ENCODE results near the gene C6orf163.

C6orf163 gene

GRCh38 chr6:87333591-87334181 lies 10.9 kb upstream of the C6orf163 start:
- TF ChIP-seq FOXM1 (IDR thresholded peaks at IDR 0.05; ENCODE audit: borderline replicate concordance, low read depth), result no peak
- no peak for TF ChIP-seq CEBPB (IDR thresholded peaks at IDR 0.05)
- no peak for TF ChIP-seq TAF1 (IDR thresholded peaks at IDR 0.05; ENCODE audit: low read depth)
- TF ChIP-seq REST (IDR thresholded peaks at IDR 0.05; ENCODE audit: low read depth), result no peak
- TF ChIP-seq TEAD4 (IDR thresholded peaks at IDR 0.05), result no peak
- no peak for TF ChIP-seq NFIC (IDR thresholded peaks at IDR 0.05)
- TF ChIP-seq YY1 (IDR thresholded peaks at IDR 0.05; ENCODE audit: low read depth), result no peak
- no peak for TF ChIP-seq ZBTB7A (IDR thresholded peaks at IDR 0.05; ENCODE audit: low read depth)
- TF ChIP-seq MAX (IDR thresholded peaks at IDR 0.05), result no peak
- no peak for TF ChIP-seq USF1 (IDR thresholded peaks at IDR 0.05)
- TF ChIP-seq TCF12 (IDR thresholded peaks at IDR 0.05; ENCODE audit: low read depth), result no peak

- TF ChIP-seq NFIC (IDR thresholded peaks at IDR 0.05) (no peak), YY1 (IDR thresholded peaks at IDR 0.05; ENCODE audit: low read depth) (no peak), TAF1 (IDR thresholded peaks at IDR 0.05; ENCODE audit: low read depth) (no peak), USF1 (IDR thresholded peaks at IDR 0.05) (no peak), EP300 (IDR thresholded peaks at IDR 0.05; ENCODE audit: borderline replicate concordance) (no peak), REST (IDR thresholded peaks at IDR 0.05; ENCODE audit: low read depth) (no peak), ZBTB7A (IDR thresholded peaks at IDR 0.05; ENCODE audit: low read depth) (no peak), TCF12 (IDR thresholded peaks at IDR 0.05; ENCODE audit: low read depth) (no peak), FOXM1 (IDR thresholded peaks at IDR 0.05; ENCODE audit: borderline replicate concordance, low read depth) (no peak), TEAD4 (IDR thresholded peaks at IDR 0.05) (no peak), EGR1 (IDR thresholded peaks at IDR 0.05) (no peak), RAD21 (IDR thresholded peaks at IDR 0.05; ENCODE audit: low read depth) (no peak), MAX (IDR thresholded peaks at IDR 0.05) (no peak), CEBPB (IDR thresholded peaks at IDR 0.05) (no peak), CREB1 (IDR thresholded peaks at IDR 0.05; ENCODE audit: low read depth) (no peak)
Measured at GRCh38 chr6:87334683-87335082, 9.9 kb upstream of the C6orf163 start.

GRCh38 chr6:87336367-87336766 lies 8.2 kb upstream of the C6orf163 start:
- TF ChIP-seq CREB1 (IDR thresholded peaks at IDR 0.05; ENCODE audit: low read depth) (no peak), FOXM1 (IDR thresholded peaks at IDR 0.05; ENCODE audit: borderline replicate concordance, low read depth) (no peak), TAF1 (IDR thresholded peaks at IDR 0.05; ENCODE audit: low read depth) (no peak), TCF12 (IDR thresholded peaks at IDR 0.05; ENCODE audit: low read depth) (no peak), CEBPB (IDR thresholded peaks at IDR 0.05) (no peak), RAD21 (IDR thresholded peaks at IDR 0.05; ENCODE audit: low read depth) (no peak), NFIC (IDR thresholded peaks at IDR 0.05) (no peak), ZBTB7A (IDR thresholded peaks at IDR 0.05; ENCODE audit: low read depth) (no peak)

- no peak for TF ChIP-seq NFIC (IDR thresholded peaks at IDR 0.05)
- no peak for TF ChIP-seq TCF12 (IDR thresholded peaks at IDR 0.05; ENCODE audit: low read depth)
- TF ChIP-seq CREB1 (IDR thresholded peaks at IDR 0.05; ENCODE audit: low read depth), result no peak
- TF ChIP-seq TEAD4 (IDR thresholded peaks at IDR 0.05), result no peak
- TF ChIP-seq ZBTB7A (IDR thresholded peaks at IDR 0.05; ENCODE audit: low read depth), result no peak
- no peak for TF ChIP-seq EP300 (IDR thresholded peaks at IDR 0.05; ENCODE audit: borderline replicate concordance)
- TF ChIP-seq MAX (IDR thresholded peaks at IDR 0.05), result no peak
- TF ChIP-seq REST (IDR thresholded peaks at IDR 0.05; ENCODE audit: low read depth), result no peak
- TF ChIP-seq CEBPB (IDR thresholded peaks at IDR 0.05), result no peak
- no peak for TF ChIP-seq RAD21 (IDR thresholded peaks at IDR 0.05; ENCODE audit: low read depth)
- no peak for TF ChIP-seq TAF1 (IDR thresholded peaks at IDR 0.05; ENCODE audit: low read depth)
- no peak for TF ChIP-seq YY1 (IDR thresholded peaks at IDR 0.05; ENCODE audit: low read depth)
- TF ChIP-seq USF1 (IDR thresholded peaks at IDR 0.05), result no peak
- TF ChIP-seq FOXM1 (IDR thresholded peaks at IDR 0.05; ENCODE audit: borderline replicate concordance, low read depth), result no peak
- no peak for TF ChIP-seq EGR1 (IDR thresholded peaks at IDR 0.05)
Measured at GRCh38 chr6:87340230-87340629, 4.4 kb upstream of the C6orf163 start.
